Esophagus muscularis mucosa (tissue), 3 donors: ENCODE results near the gene ANK2.

ENCODE experiments used
- POLR2A ChIP-seq: fragments of 450-650 bp; IDR thresholded peaks from one replicate; pipeline ENCODE4 v1.6.1; 2017; ENCODE audit warnings: antibody characterized with exemption, moderate library complexity, mild to moderate bottlenecking, low read depth
- POLR2AphosphoS5 ChIP-seq, 2 donors: sonication (generic); formaldehyde crosslinking; IDR thresholded peaks; one replicate each; pipeline ENCODE4 v1.6.1; 2017; ENCODE audit warnings: antibody characterized with exemption in 2 of 2
- TF ChIP-seq, protein P1 (sequence below), 3 experiments: fragments of 200-600 bp in 2 of 3; fragments of 450-650 bp in 1 of 3; sonication (generic) in 2 of 3; IDR thresholded peaks; one replicate each; pipeline ENCODE4 v1.5.1; 2017 to 2019; ENCODE audit warnings: antibody characterized with exemption in 3 of 3, mild to moderate bottlenecking in 2 of 3, moderate library complexity in 1 of 3

DNA sequence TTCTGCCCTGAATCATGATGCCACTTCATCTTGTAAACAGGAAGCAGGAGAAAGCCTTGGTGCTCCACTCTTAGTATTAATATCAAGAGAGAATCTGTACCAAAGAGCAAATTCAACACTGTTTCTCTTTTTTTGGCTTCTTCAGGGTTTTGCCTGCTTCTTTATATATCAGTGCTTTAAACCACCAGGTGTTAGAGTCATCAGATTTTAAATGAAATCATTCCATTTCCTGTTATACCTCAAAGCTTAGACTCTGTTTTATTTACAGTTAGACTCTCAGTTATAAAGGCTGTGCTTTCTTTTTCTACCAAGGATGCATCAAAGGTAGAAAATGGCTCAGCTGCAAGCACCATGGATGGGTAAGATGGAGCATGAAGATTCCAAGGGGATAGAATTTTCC, 361.2 kb downstream of the ANK2 start:
- TF ChIP-seq, protein P1, sequence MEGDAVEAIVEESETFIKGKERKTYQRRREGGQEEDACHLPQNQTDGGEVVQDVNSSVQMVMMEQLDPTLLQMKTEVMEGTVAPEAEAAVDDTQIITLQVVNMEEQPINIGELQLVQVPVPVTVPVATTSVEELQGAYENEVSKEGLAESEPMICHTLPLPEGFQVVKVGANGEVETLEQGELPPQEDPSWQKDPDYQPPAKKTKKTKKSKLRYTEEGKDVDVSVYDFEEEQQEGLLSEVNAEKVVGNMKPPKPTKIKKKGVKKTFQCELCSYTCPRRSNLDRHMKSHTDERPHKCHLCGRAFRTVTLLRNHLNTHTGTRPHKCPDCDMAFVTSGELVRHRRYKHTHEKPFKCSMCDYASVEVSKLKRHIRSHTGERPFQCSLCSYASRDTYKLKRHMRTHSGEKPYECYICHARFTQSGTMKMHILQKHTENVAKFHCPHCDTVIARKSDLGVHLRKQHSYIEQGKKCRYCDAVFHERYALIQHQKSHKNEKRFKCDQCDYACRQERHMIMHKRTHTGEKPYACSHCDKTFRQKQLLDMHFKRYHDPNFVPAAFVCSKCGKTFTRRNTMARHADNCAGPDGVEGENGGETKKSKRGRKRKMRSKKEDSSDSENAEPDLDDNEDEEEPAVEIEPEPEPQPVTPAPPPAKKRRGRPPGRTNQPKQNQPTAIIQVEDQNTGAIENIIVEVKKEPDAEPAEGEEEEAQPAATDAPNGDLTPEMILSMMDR (IDR thresholded peaks at IDR 0.05): no peak
- TF ChIP-seq POLR2A (no peak), POLR2AphosphoS5 (IDR thresholded peaks at IDR 0.05) (no peak)
